ENCODE data around the gene HAGHL. TPM values are rescaled to one million over a fixed set of nuclear protein-coding genes. Genes with fewer than 3 reads are reported as not detected.

Gene HAGHL
- total and polyA plus RNA-seq, 2 of the 8 experiments (the other 6 are each of a cell fraction or from before 2014, with no cell fraction given) = 26.6 to 26.9 TPM

GRCh38 chr16:769934-770333, 43.0 kb downstream of the HAGHL start:
- no peak for FAIRE-seq
- Histone ChIP-seq H3K79me2 (ENCODE audit: control insufficient read depth in 1 of 2, insufficient read depth in 2 of 2, low read length in 2 of 2) (no peaks in the 10 kb centered on the region), H2BK120ac (replicated peaks; ENCODE audit: low read depth, low read length) (no peak overlapping the region), H3K56ac (replicated peaks; ENCODE audit: insufficient read length, low read depth, low read length) (no peak overlapping the region), H3K14ac (ENCODE audit: insufficient read length) (no peak overlapping the region), H4K20me1 (replicated peaks in 1 of 2; ENCODE audit: control insufficient read depth in 1 of 2, insufficient read depth in 2 of 2, low read length in 2 of 2) (no peaks in the 10 kb centered on the region), H3K27me3 (replicated peaks in 1 of 4; ENCODE audit: control insufficient read depth in 3 of 4, extremely low read depth in 1 of 4, insufficient read depth in 3 of 4, low read length in 3 of 4) (no peaks in the 10 kb centered on the region), H2AK5ac (ENCODE audit: low read depth, low read length) (no peak overlapping the region), H3K23me2 (ENCODE audit: low read depth, low read length) (no peaks in the 10 kb centered on the region; the same call in 1 of the 2 replicates), H2BK20ac (ENCODE audit: low read length) (no peak overlapping the region), H3K4ac (replicated peaks; ENCODE audit: insufficient read length, low read depth, low read length) (no peak overlapping the region), H4K91ac (replicated peaks; ENCODE audit: insufficient read length, low read length) (no peak overlapping the region), H3K23ac (ENCODE audit: insufficient read length) (no peak overlapping the region), H4K8ac (ENCODE audit: extremely low read depth, insufficient read depth, low read length) (no peak overlapping the region), H3K9ac (replicated peaks in 1 of 4; ENCODE audit: extremely low read depth in 1 of 4, low read depth in 3 of 4, low read length in 3 of 4) (no peak overlapping the region), H3K4me3 (ENCODE audit: extremely low read depth in 1 of 4, insufficient read depth in 2 of 4, low read depth in 3 of 4, low read length in 4 of 4) (no peak overlapping the region), H2BK12ac (ENCODE audit: low read depth, low read length) (no peak overlapping the region), H3K18ac (ENCODE audit: extremely low read depth, low read length) (no peak overlapping the region), H3K4me1 (replicated peaks in 1 of 4; ENCODE audit: control insufficient read depth in 3 of 4, insufficient read depth in 4 of 4, low read length in 3 of 4) (peaks cover 0 to 8% (median 6%) of the 10 kb centered on the region in 4 experiments; a peak in 5 of 7 replicates), H3K9me3 (ENCODE audit: insufficient read depth in 2 of 2, low read depth in 1 of 2, low read length in 1 of 2) (no peaks in the 10 kb centered on the region), H3K4me2 (ENCODE audit: insufficient read depth in 1 of 2, low read depth in 2 of 2, low read length in 2 of 2) (no peak overlapping the region), H3K27ac (ENCODE audit: low read depth, low read length) (no peak overlapping the region), H3K36me3 (ENCODE audit: control insufficient read depth in 2 of 4, insufficient read depth in 4 of 4, low read length in 3 of 4) (no peaks in the 10 kb centered on the region), H2BK15ac (ENCODE audit: low read length) (no peak overlapping the region), H2AFZ (ENCODE audit: low read length) (no peak overlapping the region), H2BK5ac (ENCODE audit: low read depth, low read length) (no peak overlapping the region; the same call in 1 of the 2 replicates), H4K5ac (ENCODE audit: insufficient read length, low read depth, low read length) (no peak overlapping the region), H3K79me1 (ENCODE audit: low read depth, low read length) (no peaks in the 10 kb centered on the region)
- POLR2A ChIA-PET (ENCODE audit: partially characterized antibody) = interaction anchor here (1.0 to 2.3 kb wide), 4 partner anchors 11 to 49 kb away, joined by 3 to 7 read pairs (median 4); partner anchors contain the start of gene ANTKMT
- CTCF ChIA-PET (ENCODE audit: partially characterized antibody) = interaction anchor here (0.6 to 1.7 kb wide), 7 partner anchors 10 to 62 kb away, joined by 3 to 5 read pairs (median 4); partner anchors contain the start of gene CIAO3
- TF ChIP-seq CREB1 (IDR thresholded peaks at IDR 0.05) (no peak), POLR2A (IDR thresholded peaks at IDR 0.05; ENCODE audit: control extremely low read depth in 1 of 2, low read depth in 2 of 2, low read length in 2 of 2) (no peak), EZH2 (IDR thresholded peaks at IDR 0.05; ENCODE audit: low read depth, low read length, severe bottlenecking) (no peak), GABPA (IDR thresholded peaks at IDR 0.05; ENCODE audit: borderline replicate concordance, insufficient read depth, low read length) (no peak), JUN (IDR thresholded peaks at IDR 0.05; ENCODE audit: low read depth, low read length) (no peak), RBBP5 (IDR thresholded peaks at IDR 0.05; ENCODE audit: borderline replicate concordance, low read depth, low read length) (no peak)
- no peak for DNase-seq (ENCODE audit: low read depth in 1 of 2, low spot score in 2 of 2)
- 93% methylated on average over 18 of the region's 19 CpGs; no CpG with 5 or more reads in 1 of the 2 experiments for WGBS, 2 experiments (ENCODE audit: extremely low coverage in 1 of 2, insufficient coverage in 1 of 2, insufficient read length in 1 of 2, insufficient replicate concordance in 2 of 2, low coverage in 1 of 2, low lambda C conversion rate in 2 of 2, missing lambda C conversion rate in 1 of 2)

All from H1 (cell line).